Measurements from ENCODE around the gene STEAP2.

The STEAP2 gene

DNA sequence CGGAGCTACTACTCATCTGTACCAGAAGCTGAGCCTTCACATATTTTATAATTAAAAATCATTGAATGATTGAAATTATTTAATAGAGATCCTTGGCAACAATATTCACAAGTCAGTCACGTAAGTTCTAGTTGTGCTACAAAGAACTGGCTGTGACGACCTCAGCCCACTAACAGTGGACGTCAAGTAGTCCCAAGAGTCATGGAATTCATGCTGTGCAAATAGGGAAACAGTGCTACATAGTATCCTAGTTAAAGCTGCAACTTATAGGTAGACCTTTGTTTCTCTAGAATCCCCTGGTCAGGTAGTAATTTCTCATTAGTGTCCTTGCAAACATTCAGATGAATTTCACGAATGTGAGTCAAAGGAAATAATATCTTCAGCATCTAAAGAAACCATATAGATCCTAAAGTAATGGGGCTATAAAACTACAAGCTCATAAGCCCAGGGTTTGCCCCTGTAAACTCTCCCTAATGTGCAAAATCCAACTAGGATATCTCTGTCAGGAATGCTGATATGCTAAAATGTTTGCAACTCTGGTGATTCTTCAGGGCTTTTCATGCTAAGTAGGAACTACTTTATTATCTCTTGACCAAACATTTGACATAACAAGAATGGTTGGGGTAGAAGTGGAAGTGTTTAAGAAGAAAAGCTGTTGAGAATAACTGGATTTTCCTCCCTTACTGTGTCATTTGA lies 64.6 kb downstream of the STEAP2 start:
- no peak for DNase-seq

All from activated T-cell treated with anti-CD3 and anti-CD28 coated beads, Interleukin-2, amount 50 U/mL, for 1 hour (primary cell).